HEK293T (cell line): Measurements from ENCODE around the gene NSD1.

Source experiments
- CTCF ChIA-PET: fragments of 350-600 bp; formaldehyde crosslinking; extraction: SDS; loops from one replicate; lab custom pipeline; 2021; ENCODE audit warnings: antibody characterized with exemption, inconsistent platforms; lab: Yijun Ruan, JAX
- POLR2A ChIA-PET: fragments of 350-600 bp; formaldehyde crosslinking; extraction: SDS; loops from one replicate; lab custom pipeline; 2020; ENCODE audit warnings: antibody characterized with exemption, inconsistent platforms; lab: Yijun Ruan, JAX
- DNase-seq: peaks from one replicate; pipeline ENCODE4 v3.0.0; 2012; ENCODE audit warnings: mixed read lengths; ENCODE audit errors: extremely low spot score
- ARNT ChIP-seq: fragments of 450-650 bp; IDR thresholded peaks from 2 replicates; pipeline ENCODE4 v1.6.1; 2017; ENCODE audit warnings: mild to moderate bottlenecking
- BHLHE40 ChIP-seq: fragments of 450-650 bp; IDR thresholded peaks from 2 replicates; pipeline ENCODE4 v1.6.1; 2016; ENCODE audit warnings: mild to moderate bottlenecking, moderate library complexity, borderline replicate concordance
- CTBP1 ChIP-seq: fragments of 450-650 bp; IDR thresholded peaks from 2 replicates; pipeline ENCODE4 v1.6.1; 2016; ENCODE audit warnings: borderline replicate concordance
- ELF4 ChIP-seq: fragments of 450-650 bp; IDR thresholded peaks from 2 replicates; pipeline ENCODE4 v1.6.1; 2017; ENCODE audit warnings: antibody characterized with exemption
- FOXA1 ChIP-seq: fragments of 450-650 bp; IDR thresholded peaks from 2 replicates; pipeline ENCODE4 v1.6.1; 2016; ENCODE audit warnings: mild to moderate bottlenecking
- FOXK2 ChIP-seq: fragments of 450-650 bp; IDR thresholded peaks from 2 replicates; pipeline ENCODE4 v1.6.1; 2016; ENCODE audit warnings: mild to moderate bottlenecking
- FOXM1 ChIP-seq: fragments of 450-650 bp; IDR thresholded peaks from 2 replicates; pipeline ENCODE4 v1.6.1; 2017; ENCODE audit warnings: mild to moderate bottlenecking, borderline replicate concordance
- HDGF ChIP-seq: fragments of 450-650 bp; IDR thresholded peaks from 2 replicates; pipeline ENCODE4 v1.6.1; 2017; ENCODE audit warnings: antibody characterized with exemption, borderline replicate concordance
- L3MBTL2 ChIP-seq: fragments of 450-650 bp; conservative IDR thresholded peaks from 2 replicates; pipeline ENCODE4 v1.6.1; 2016; ENCODE audit warnings: mild to moderate bottlenecking
- LEF1 ChIP-seq: fragments of 450-650 bp; IDR thresholded peaks from 2 replicates; pipeline ENCODE4 v1.6.1; 2017; ENCODE audit warnings: mild to moderate bottlenecking, borderline replicate concordance
- NFRKB ChIP-seq: fragments of 450-650 bp; IDR thresholded peaks from 2 replicates; pipeline ENCODE4 v1.6.1; 2016; ENCODE audit warnings: mild to moderate bottlenecking, moderate library complexity
- SP1 ChIP-seq: fragments of 450-650 bp; IDR thresholded peaks from 2 replicates; pipeline ENCODE4 v1.6.1; 2017
- SUZ12 ChIP-seq: fragments of 450-650 bp; IDR thresholded peaks from 2 replicates; pipeline ENCODE4 v1.6.1; 2016; ENCODE audit warnings: mild to moderate bottlenecking
- TARDBP ChIP-seq: fragments of 450-650 bp; IDR thresholded peaks from 2 replicates; pipeline ENCODE4 v1.6.1; 2016
- ZNF384 ChIP-seq: fragments of 450-650 bp; IDR thresholded peaks from 2 replicates; pipeline ENCODE4 v1.6.1; 2016
- TF ChIP-seq, protein P1 (sequence below): fragments of 450-650 bp; IDR thresholded peaks from 2 replicates; pipeline ENCODE4 v1.6.1; 2016

Gene NSD1

DNA sequence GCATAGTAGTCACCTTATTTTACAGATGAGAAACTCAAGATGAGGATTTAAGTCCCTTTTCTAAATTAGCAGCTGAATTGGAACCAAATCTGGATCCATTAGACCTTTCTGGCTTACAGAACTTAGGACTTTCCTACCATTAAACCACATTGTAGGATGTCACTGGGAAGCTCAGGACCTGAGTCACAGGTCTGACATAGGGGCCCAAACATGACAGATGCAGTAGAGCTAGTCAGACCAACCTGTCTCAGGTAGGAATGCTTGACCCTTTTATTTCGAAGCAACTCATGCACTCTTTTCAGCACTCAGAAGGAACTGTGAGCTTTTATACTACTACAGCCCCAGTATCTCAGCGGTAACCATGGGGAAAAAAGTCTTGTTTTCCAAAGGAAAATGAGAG is 167.4 kb downstream of the NSD1 start:
- DNase-seq = no peak
- POLR2A ChIA-PET = interaction anchor here (1.0 to 1.3 kb wide), 2 partner anchors 9 to 11 kb away, joined by 4 to 6 read pairs; no protein-coding TSS in a partner anchor
- CTCF ChIA-PET = interaction anchor here (5.4 kb wide), 1 partner anchor 9 kb away, joined by 35 read pairs; no protein-coding TSS in a partner anchor
- no peak for TF ChIP-seq FOXM1
- no peak for TF ChIP-seq BHLHE40
- TF ChIP-seq NFRKB = no peak
- TF ChIP-seq L3MBTL2 = no peak
- no peak for TF ChIP-seq TARDBP
- TF ChIP-seq, protein P1, sequence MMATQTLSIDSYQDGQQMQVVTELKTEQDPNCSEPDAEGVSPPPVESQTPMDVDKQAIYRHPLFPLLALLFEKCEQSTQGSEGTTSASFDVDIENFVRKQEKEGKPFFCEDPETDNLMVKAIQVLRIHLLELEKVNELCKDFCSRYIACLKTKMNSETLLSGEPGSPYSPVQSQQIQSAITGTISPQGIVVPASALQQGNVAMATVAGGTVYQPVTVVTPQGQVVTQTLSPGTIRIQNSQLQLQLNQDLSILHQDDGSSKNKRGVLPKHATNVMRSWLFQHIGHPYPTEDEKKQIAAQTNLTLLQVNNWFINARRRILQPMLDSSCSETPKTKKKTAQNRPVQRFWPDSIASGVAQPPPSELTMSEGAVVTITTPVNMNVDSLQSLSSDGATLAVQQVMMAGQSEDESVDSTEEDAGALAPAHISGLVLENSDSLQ = no peak
- no peak for TF ChIP-seq ZNF384
- TF ChIP-seq ARNT = no peak
- no peak for TF ChIP-seq LEF1
- TF ChIP-seq CTBP1 = no peak
- TF ChIP-seq FOXA1 = no peak
- no peak for TF ChIP-seq SP1
- no peak for TF ChIP-seq FOXK2
- no peak for TF ChIP-seq HDGF
- TF ChIP-seq ELF4 = no peak
- TF ChIP-seq SUZ12 = no peak

- no peak for DNase-seq
- ChIA-PET POLR2A (interaction anchor here (0.6 to 1.3 kb wide), 3 partner anchors 9 to 125 kb away, joined by 3 to 6 read pairs (median 4); partner anchors contain the start of gene GRK6), CTCF (interaction anchor here (1.1 to 5.4 kb wide), 2 partner anchors 8 to 190 kb away, joined by 3 to 35 read pairs; no protein-coding TSS in a partner anchor)
Observed at GRCh38 chr5:177301503-177302165, 168.1 kb downstream of the NSD1 start.

GRCh38 chr5:177302354-177303110 is 169.0 kb downstream of the NSD1 start:
- DNase-seq = peak; percentile 42
- CTCF ChIA-PET = interaction anchor here (1.1 to 5.4 kb wide), 2 partner anchors 8 to 190 kb away, joined by 3 to 35 read pairs; no protein-coding TSS in a partner anchor
- POLR2A ChIA-PET = interaction anchor here (0.6 to 1.7 kb wide), 3 partner anchors 10 to 124 kb away, joined by 3 to 10 read pairs (median 6); partner anchors contain the start of genes GRK6 and MXD3
- no peak for TF ChIP-seq FOXA1
- TF ChIP-seq FOXK2 = no peak
- TF ChIP-seq SUZ12 = no peak
- TF ChIP-seq LEF1 = no peak
- TF ChIP-seq, protein P1 = no peak
- no peak for TF ChIP-seq ZNF384
- no peak for TF ChIP-seq L3MBTL2
- no peak for TF ChIP-seq SP1
- TF ChIP-seq ELF4 = no peak
- no peak for TF ChIP-seq CTBP1
- no peak for TF ChIP-seq ARNT
- TF ChIP-seq HDGF = no peak
- TF ChIP-seq TARDBP = no peak
- TF ChIP-seq NFRKB = no peak
- no peak for TF ChIP-seq FOXM1
- no peak for TF ChIP-seq BHLHE40

More at GRCh38 chr5:177301503-177302165, 168.1 kb downstream of the NSD1 start:
- TF ChIP-seq ARNT (no peak), SP1 (no peak), L3MBTL2 (no peak), TARDBP (no peak), LEF1 (no peak), SUZ12 (no peak)

DNA sequence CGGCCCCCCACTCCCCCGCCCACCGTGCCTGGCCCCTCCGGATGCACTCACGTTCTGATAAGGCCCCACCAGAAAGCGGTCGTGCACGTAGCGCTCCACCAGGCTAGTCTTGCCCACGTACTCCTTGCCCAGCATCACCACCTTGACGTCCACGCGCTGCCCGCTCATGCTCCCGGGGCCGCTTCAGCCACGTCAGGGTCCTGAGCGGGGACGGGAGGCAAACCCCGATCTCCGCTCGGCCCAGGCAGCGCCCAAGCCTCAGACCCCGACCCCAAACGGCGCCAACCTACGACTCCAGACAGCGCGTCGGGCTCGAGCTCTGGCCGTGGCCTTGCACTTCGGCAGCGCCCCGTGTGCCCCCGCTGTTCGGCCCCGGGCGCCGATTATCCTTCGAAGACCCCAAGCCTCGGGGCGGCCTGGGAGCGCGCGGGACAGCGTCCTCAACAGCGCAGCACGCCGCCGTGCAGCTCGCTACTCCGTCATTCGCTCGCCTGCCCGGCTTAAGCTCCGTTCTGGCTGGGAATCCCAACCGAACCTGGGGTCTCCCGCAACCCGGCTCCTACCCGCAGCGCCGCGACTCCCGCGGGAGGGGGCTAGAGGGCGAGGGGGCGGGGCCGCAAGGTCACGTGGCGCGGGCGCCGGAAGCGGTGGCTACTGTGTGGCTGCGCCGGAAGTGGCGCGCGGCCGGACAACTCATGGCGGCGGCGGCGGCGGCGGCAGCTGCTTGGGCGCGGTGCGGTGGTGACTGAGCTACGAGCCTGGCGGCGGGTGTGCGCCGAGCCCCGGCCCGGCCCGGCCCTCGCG is 169.8 kb downstream of the NSD1 start, which contains the start of the genes PRELID1 and RAB24:
PRELID1 (plus strand) TSS at position 679 of the 804 bp plus-strand sequence. CDS start 187 bp downstream, outside the sequence.
RAB24 (minus strand) TSS at position 599 of the 804 bp plus-strand sequence; CDS start at position 168, 431 bp downstream.
- POLR2A ChIA-PET = interaction anchor here (0.6 to 1.7 kb wide), 4 partner anchors 9 to 83 kb away, joined by 3 to 10 read pairs (median 3); partner anchors contain the start of gene MXD3
- TF ChIP-seq SP1 (no peak), L3MBTL2 (peak; percentile 91)
- peak; percentile 96 for DNase-seq
- CTCF ChIA-PET = no interaction called here

GRCh38 chr5:177303925-177304391 is 170.4 kb downstream of the NSD1 start:
- ChIA-PET CTCF (no interaction called here), POLR2A (interaction anchor here (0.6 to 1.7 kb wide), 4 partner anchors 9 to 83 kb away, joined by 3 to 10 read pairs (median 3); partner anchors contain the start of gene MXD3)
- TF ChIP-seq HDGF = no peak
- no peak for TF ChIP-seq SUZ12
- no peak for TF ChIP-seq L3MBTL2
- TF ChIP-seq, protein P1 = no peak; the same call in 1 of the 2 replicates
- no peak for TF ChIP-seq FOXM1
- no peak for DNase-seq
